Uterus (tissue), 2 donors: ENCODE data around the gene AHI1.

Source experiments
- CTCF ChIP-seq, 4 experiments: fragments of 200-600 bp in 2 of 4; fragments of 450-650 bp in 2 of 4; sonication (generic) in 2 of 4; IDR thresholded peaks; one replicate each; pipeline ENCODE4 v1.5.1; 2016 to 2019; ENCODE audit warnings: antibody characterized with exemption in 4 of 4, mild to moderate bottlenecking in 2 of 4, moderate library complexity in 1 of 4
- POLR2A ChIP-seq, 2 donors: fragments of 450-650 bp; IDR thresholded peaks; one replicate each; pipeline ENCODE4 v1.6.1; 2016; ENCODE audit warnings: antibody characterized with exemption in 2 of 2, mild to moderate bottlenecking in 1 of 2, moderate library complexity in 1 of 2

- no peak for TF ChIP-seq CTCF (IDR thresholded peaks at IDR 0.05)
- TF ChIP-seq POLR2A (IDR thresholded peaks at IDR 0.05), result no peak
Measured at GRCh38 chr6:135243871-135244796, 253.4 kb downstream of the AHI1 start.
